Measurements from ENCODE around the gene ANKRD62.

Gene ANKRD62

DNA sequence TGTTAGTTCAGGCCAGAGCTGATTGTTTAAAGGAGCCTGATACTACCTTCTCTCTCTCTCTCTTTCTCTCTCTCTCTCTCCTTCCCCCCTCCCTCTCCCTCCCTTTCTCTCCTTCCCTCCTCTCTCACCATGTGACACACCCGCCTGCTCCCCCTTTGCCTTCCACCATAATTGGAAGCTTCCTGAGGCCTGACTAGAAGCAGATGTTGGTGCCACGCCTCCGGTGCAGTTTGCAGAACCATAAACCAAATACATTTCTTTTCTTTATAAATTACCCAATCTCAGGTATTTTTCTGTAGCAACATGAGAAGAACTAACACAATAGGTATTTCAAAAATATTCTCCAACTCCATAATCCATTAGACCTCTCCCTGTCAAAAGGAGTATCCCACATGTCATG is 62.4 kb downstream of the ANKRD62 start:
- Histone ChIP-seq H3K36me3 (ENCODE audit: low read depth) (no peaks in the 10 kb centered on the region), H3K4me1 (ENCODE audit: insufficient read depth, poor library complexity, severe bottlenecking) (no peaks in the 10 kb centered on the region), H3K9me3 (ENCODE audit: severe bottlenecking) (no peaks in the 10 kb centered on the region), H3K27me3 (ENCODE audit: insufficient read depth, poor library complexity, severe bottlenecking) (peaks cover 3% of the 10 kb centered on the region), H3K4me3 (ENCODE audit: severe bottlenecking) (no peak overlapping the region), H3K27ac (ENCODE audit: poor library complexity, severe bottlenecking) (no peak overlapping the region)
- TF ChIP-seq, protein P1, sequence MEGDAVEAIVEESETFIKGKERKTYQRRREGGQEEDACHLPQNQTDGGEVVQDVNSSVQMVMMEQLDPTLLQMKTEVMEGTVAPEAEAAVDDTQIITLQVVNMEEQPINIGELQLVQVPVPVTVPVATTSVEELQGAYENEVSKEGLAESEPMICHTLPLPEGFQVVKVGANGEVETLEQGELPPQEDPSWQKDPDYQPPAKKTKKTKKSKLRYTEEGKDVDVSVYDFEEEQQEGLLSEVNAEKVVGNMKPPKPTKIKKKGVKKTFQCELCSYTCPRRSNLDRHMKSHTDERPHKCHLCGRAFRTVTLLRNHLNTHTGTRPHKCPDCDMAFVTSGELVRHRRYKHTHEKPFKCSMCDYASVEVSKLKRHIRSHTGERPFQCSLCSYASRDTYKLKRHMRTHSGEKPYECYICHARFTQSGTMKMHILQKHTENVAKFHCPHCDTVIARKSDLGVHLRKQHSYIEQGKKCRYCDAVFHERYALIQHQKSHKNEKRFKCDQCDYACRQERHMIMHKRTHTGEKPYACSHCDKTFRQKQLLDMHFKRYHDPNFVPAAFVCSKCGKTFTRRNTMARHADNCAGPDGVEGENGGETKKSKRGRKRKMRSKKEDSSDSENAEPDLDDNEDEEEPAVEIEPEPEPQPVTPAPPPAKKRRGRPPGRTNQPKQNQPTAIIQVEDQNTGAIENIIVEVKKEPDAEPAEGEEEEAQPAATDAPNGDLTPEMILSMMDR (IDR thresholded peaks at IDR 0.05; ENCODE audit: poor library complexity, severe bottlenecking): no peak
- DNase-seq (ENCODE audit: low spot score) (no peak), ATAC-seq (ENCODE audit: low read depth) (no peak)

DNA sequence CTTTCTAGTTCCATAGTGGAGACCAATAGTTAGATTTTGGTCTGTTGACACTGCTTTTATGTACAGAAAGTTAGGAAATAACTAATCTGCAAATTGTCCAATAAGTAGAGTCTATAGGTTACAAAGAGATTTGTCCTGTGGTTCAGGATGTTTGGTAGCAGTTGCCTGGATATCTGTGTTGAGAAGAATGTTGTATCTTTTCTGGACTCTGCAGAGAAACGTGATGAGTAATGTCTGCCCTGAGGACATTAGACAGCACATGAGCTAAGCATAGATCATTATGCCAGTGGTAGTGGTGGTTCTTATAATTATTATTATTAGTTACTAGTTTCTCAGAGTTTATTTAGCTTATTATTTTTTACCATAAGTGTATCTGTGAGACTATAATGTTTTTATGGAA is 65.8 kb downstream of the ANKRD62 start:
- TF ChIP-seq, protein P1 (IDR thresholded peaks at IDR 0.05; ENCODE audit: poor library complexity, severe bottlenecking): no peak
- H3K4me3 ChIP-seq (ENCODE audit: severe bottlenecking): no peak overlapping the region
- no peaks in the 10 kb centered on the region for H3K27me3 ChIP-seq (ENCODE audit: insufficient read depth, poor library complexity, severe bottlenecking)
- H3K4me1 ChIP-seq (ENCODE audit: insufficient read depth, poor library complexity, severe bottlenecking): no peaks in the 10 kb centered on the region
- H3K27ac ChIP-seq (ENCODE audit: poor library complexity, severe bottlenecking): no peak overlapping the region
- ATAC-seq (ENCODE audit: low read depth) (peak; percentile 99), DNase-seq (ENCODE audit: low spot score) (no peak)
- H3K9me3 ChIP-seq (ENCODE audit: severe bottlenecking): no peaks in the 10 kb centered on the region
- H3K36me3 ChIP-seq (ENCODE audit: low read depth): no peaks in the 10 kb centered on the region

DNA sequence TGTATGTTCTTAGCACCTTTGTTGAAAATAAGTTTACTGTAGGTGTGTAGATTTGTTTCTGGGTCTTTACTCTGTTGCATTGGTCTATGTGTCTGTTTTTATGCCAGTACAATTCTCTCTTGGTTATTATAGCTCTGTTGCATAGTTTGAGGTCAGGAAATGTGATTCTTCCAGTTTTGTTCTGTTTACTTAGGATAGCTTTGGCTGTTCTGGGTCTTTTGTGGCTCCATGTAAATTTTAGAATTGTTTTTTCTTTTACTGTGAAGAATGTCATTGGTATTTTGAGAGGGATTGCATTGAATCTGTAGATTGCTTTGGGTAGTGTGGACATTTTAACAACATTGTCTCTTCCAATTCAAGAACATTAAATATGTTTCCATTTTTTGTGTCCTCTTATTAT is 69.1 kb downstream of the ANKRD62 start:
- H3K9me3 ChIP-seq (ENCODE audit: severe bottlenecking): no peaks in the 10 kb centered on the region
- ATAC-seq (ENCODE audit: low read depth) (no peak), DNase-seq (ENCODE audit: low spot score) (no peak)
- TF ChIP-seq, protein P1 (IDR thresholded peaks at IDR 0.05; ENCODE audit: poor library complexity, severe bottlenecking): no peak
- no peaks in the 10 kb centered on the region for H3K4me1 ChIP-seq (ENCODE audit: insufficient read depth, poor library complexity, severe bottlenecking)
- no peak overlapping the region for H3K27ac ChIP-seq (ENCODE audit: poor library complexity, severe bottlenecking)
- no peak overlapping the region for H3K4me3 ChIP-seq (ENCODE audit: severe bottlenecking)
- H3K36me3 ChIP-seq (ENCODE audit: low read depth): no peaks in the 10 kb centered on the region
- H3K27me3 ChIP-seq (ENCODE audit: insufficient read depth, poor library complexity, severe bottlenecking): no peaks in the 10 kb centered on the region

DNA sequence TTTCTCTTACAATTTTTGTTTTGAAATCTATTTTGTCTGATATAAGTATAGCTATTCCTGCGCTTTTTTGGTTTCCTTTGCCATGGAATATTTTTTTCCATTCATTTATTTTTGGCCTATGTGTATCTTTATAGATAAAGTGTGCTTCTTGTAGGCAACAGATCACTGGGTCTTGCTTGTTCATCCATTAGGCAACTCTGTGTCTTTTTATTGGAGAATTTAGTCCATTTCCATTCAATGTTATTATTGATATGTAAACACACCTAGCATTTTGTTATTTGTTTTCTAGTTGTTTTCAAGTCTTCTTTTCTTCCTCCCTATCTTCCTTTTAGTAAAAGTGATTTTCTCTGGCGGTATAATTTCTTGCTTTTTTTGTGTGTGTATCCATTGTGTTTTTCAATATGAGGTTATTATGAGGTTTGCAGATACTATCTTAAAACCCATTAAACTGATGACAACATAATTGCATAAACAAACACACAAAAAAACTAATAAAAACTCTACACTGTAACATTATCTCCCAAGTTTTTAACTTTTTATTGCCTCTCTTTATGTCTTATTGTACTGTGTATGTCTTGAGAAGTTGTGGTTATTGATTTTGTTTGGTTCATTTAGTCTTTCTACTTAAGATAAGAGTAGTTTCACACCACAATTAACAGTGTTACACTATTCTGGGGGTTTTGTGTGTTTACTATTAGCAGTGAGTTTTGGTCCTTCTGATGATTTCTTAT is 71.6 kb downstream of the ANKRD62 start:
- no peaks in the 10 kb centered on the region for H3K4me1 ChIP-seq (ENCODE audit: insufficient read depth, poor library complexity, severe bottlenecking)
- H3K4me3 ChIP-seq (ENCODE audit: severe bottlenecking): no peak overlapping the region
- H3K27ac ChIP-seq (ENCODE audit: poor library complexity, severe bottlenecking): no peak overlapping the region
- ATAC-seq (ENCODE audit: low read depth) (no peak), DNase-seq (ENCODE audit: low spot score) (no peak)
- H3K9me3 ChIP-seq (ENCODE audit: severe bottlenecking): no peaks in the 10 kb centered on the region
- no peaks in the 10 kb centered on the region for H3K36me3 ChIP-seq (ENCODE audit: low read depth)
- TF ChIP-seq, protein P1 (IDR thresholded peaks at IDR 0.05; ENCODE audit: poor library complexity, severe bottlenecking): no peak
- H3K27me3 ChIP-seq (ENCODE audit: insufficient read depth, poor library complexity, severe bottlenecking): no peaks in the 10 kb centered on the region
